CD14-positive monocyte (primary cell): ENCODE data around the gene CFLAR. TPM values are rescaled to one million over a fixed set of nuclear protein-coding genes. Genes with fewer than 3 reads are reported as not detected.

Source experiments
- DNase-seq, 3 donors: peaks; one replicate each; pipeline ENCODE4 v3.0.0-alpha.2; 2011 to 2022
- H2AFZ ChIP-seq: 2 replicates; pipeline ENCODE4 v1.6.0; 2012; ENCODE audit warnings: mild to moderate bottlenecking, low read depth, low read length, inconsistent platforms; ENCODE audit not compliant: insufficient read depth, poor library complexity, severe bottlenecking
- H3K27ac ChIP-seq, 2 donors: 1 replicate in 1 of 2; 2 replicates in 1 of 2; pipeline ENCODE4 v1.5.1; 2012 to 2013; ENCODE audit warnings: low read length in 2 of 2, control low read depth in 1 of 2, inconsistent platforms in 1 of 2, low read depth in 1 of 2, mild to moderate bottlenecking in 1 of 2
- H3K27me3 ChIP-seq, 2 donors: one replicate each; pipeline versions ENCODE4 v1.6.0 to v1.6.1; 2011 to 2013; ENCODE audit warnings: low read length in 2 of 2; ENCODE audit not compliant: control insufficient read depth in 2 of 2, insufficient read depth in 2 of 2
- H3K36me3 ChIP-seq, 2 donors: replicated peaks in 1 of 2; 1 replicate in 1 of 2; 2 replicates in 1 of 2; pipeline versions ENCODE4 v1.5.1 to v1.6.1; 2012 to 2013; ENCODE audit warnings: low read length in 2 of 2, control low read depth in 1 of 2, inconsistent platforms in 1 of 2, mild to moderate bottlenecking in 1 of 2; ENCODE audit not compliant: insufficient read depth in 2 of 2, control insufficient read depth in 1 of 2
- H3K4me1 ChIP-seq, 2 donors: 1 replicate in 1 of 2; 2 replicates in 1 of 2; pipeline versions ENCODE4 v1.5.1 to v1.6.1; 2012 to 2013; ENCODE audit warnings: low read length in 2 of 2, control low read depth in 1 of 2, inconsistent platforms in 1 of 2, mild to moderate bottlenecking in 1 of 2, moderate library complexity in 1 of 2; ENCODE audit not compliant: insufficient read depth in 2 of 2, control insufficient read depth in 1 of 2
- H3K4me2 ChIP-seq: replicated peaks from 2 replicates; pipeline ENCODE3; 2012; ENCODE audit warnings: low read length, moderate library complexity, mild to moderate bottlenecking; ENCODE audit not compliant: poor library complexity, severe bottlenecking; ENCODE audit errors: extremely low read depth
- H3K4me3 ChIP-seq, 3 experiments: fragments of 200-600 bp in 1 of 3; sonication (generic) in 1 of 3; replicated peaks in 1 of 3; 1 replicate in 2 of 3; 2 replicates in 1 of 3; pipeline ENCODE4 v1.5.1; 2011 to 2013; ENCODE audit warnings: low read length in 3 of 3, mild to moderate bottlenecking in 3 of 3, control low read depth in 2 of 3, low read depth in 2 of 3, inconsistent platforms in 1 of 3, moderate library complexity in 1 of 3
- H3K79me2 ChIP-seq: 2 replicates; pipeline ENCODE4 v1.6.0; 2012; ENCODE audit warnings: mild to moderate bottlenecking, control low read depth, inconsistent platforms, low read length, moderate library complexity; ENCODE audit not compliant: insufficient read depth
- H3K9ac ChIP-seq: 2 replicates; pipeline ENCODE4 v1.6.0; 2017; ENCODE audit warnings: low read length, mild to moderate bottlenecking; ENCODE audit not compliant: insufficient read depth, poor library complexity, severe bottlenecking
- H3K9me3 ChIP-seq, 2 donors: replicated peaks in 1 of 2; 1 replicate in 1 of 2; 2 replicates in 1 of 2; pipeline versions ENCODE4 v1.5.1 to v1.6.1; 2012 to 2013; ENCODE audit warnings: low read length in 2 of 2, control low read depth in 1 of 2; ENCODE audit not compliant: control insufficient read depth in 1 of 2, insufficient read depth in 1 of 2
- H4K20me1 ChIP-seq: 2 replicates; pipeline ENCODE4 v1.6.0; 2012; ENCODE audit warnings: mild to moderate bottlenecking, low read length, control low read depth, moderate library complexity; ENCODE audit not compliant: insufficient read depth
- H3K27ac Mint-ChIP-seq, 7 donors: one replicate each; pipeline ENCODE4 v1.8.0; 2020; ENCODE audit warnings: mild to moderate bottlenecking in 7 of 7, mixed read lengths in 7 of 7, moderate library complexity in 6 of 7, inconsistent platforms in 2 of 7
- H3K27me3 Mint-ChIP-seq, 3 donors: one replicate each; pipeline ENCODE4 v1.8.0; 2021 to 2022; ENCODE audit warnings: low read depth in 3 of 3, mild to moderate bottlenecking in 3 of 3, mixed read lengths in 3 of 3, moderate library complexity in 3 of 3, inconsistent platforms in 1 of 3
- H3K36me3 Mint-ChIP-seq, 2 donors: one replicate each; pipeline ENCODE4 v1.8.0; 2020; ENCODE audit warnings: mixed read lengths in 2 of 2, inconsistent platforms in 1 of 2, mild to moderate bottlenecking in 1 of 2
- H3K4me1 Mint-ChIP-seq: one replicate; pipeline ENCODE4 v1.8.0; 2020; ENCODE audit warnings: mild to moderate bottlenecking, mixed read lengths
- H3K4me3 Mint-ChIP-seq, 2 donors: one replicate each; pipeline ENCODE4 v1.8.0; 2020; ENCODE audit warnings: mild to moderate bottlenecking in 2 of 2, mixed read lengths in 2 of 2, moderate library complexity in 1 of 2
- H3K9me3 Mint-ChIP-seq, 7 donors: one replicate each; pipeline ENCODE4 v1.8.0; 2020 to 2022; ENCODE audit warnings: mixed read lengths in 7 of 7, mild to moderate bottlenecking in 6 of 7, moderate library complexity in 6 of 7, inconsistent platforms in 2 of 7
- WGBS: methylation state at CpG from one replicate; pipeline ENCODE4 v1.1.5; 2013; ENCODE audit warnings: missing lambda C conversion rate; ENCODE audit not compliant: insufficient coverage; 5-methylcytosine and 5-hydroxymethylcytosine counted together
- intact Hi-C, 2 donors: fragments of 100-400 bp; cut with micrococcal nuclease; formaldehyde crosslinking; loops; one replicate each; pipeline versions ENCODE4 v1.15.0 to v1.15.1; 2023
- polyA plus RNA-seq, 3 donors: library from polyadenylated mRNA; depleted of rRNA in 1 of 3; unstranded in 2 of 3; stranded (reverse) in 1 of 3; fragments of 300-500 nt in 2 of 3; fragments of >200 nt in 1 of 3; fragmentation: Illumina TruSeq in 2 of 3; gene quantifications; 1 replicate in 2 of 3; 2 replicates in 1 of 3; pipeline ENCODE4 v1.2.3, GENCODE V29; 2012 to 2021
- TF ChIP-seq, protein P1 (sequence below): fragments of 200-600 bp; IDR thresholded peaks from one replicate; pipeline ENCODE4 v1.8.0; 2022; ENCODE audit warnings: antibody characterized with exemption, mild to moderate bottlenecking

Gene CFLAR
- polyA plus RNA-seq, 3 donors, result 79.4 to 149 (median 79.5) TPM

- Histone ChIP-seq H3K27ac (peak within 1 kb of the TSS; percentile 48 to 94), H2AFZ (peak within 1 kb of the TSS; percentile 87), H3K4me3 (peak within 1 kb of the TSS; percentile 76 to 89 (median 83)), H3K4me1 (peaks cover 28 to 53% of the 10 kb centered on the region in 2 donors), H3K4me2 (peak within 1 kb of the TSS; percentile 91), H3K9ac (peak within 1 kb of the TSS; percentile 90), H3K9me3 (no peaks in the 10 kb centered on the region), H3K27me3 (no peaks in the 10 kb centered on the region), H3K79me2 (peaks cover 99% of the 10 kb centered on the region), H3K36me3 (no peaks in the 10 kb centered on the region), H4K20me1 (peaks cover 29% of the 10 kb centered on the region)
- intact Hi-C loops, result loop anchor here (2.0 to 10.0 kb wide), 5 partner anchors 45 to 167 kb away; partner anchors contain the start of genes CASP10 (in 1 of the 2) and CFLAR (in 1 of the 2)
- peaks cover 2 to 7% of the 10 kb centered on the region in 2 donors for H3K36me3 Mint-ChIP-seq
- no peaks in the 10 kb centered on the region for H3K9me3 Mint-ChIP-seq
- TF ChIP-seq, protein P1, sequence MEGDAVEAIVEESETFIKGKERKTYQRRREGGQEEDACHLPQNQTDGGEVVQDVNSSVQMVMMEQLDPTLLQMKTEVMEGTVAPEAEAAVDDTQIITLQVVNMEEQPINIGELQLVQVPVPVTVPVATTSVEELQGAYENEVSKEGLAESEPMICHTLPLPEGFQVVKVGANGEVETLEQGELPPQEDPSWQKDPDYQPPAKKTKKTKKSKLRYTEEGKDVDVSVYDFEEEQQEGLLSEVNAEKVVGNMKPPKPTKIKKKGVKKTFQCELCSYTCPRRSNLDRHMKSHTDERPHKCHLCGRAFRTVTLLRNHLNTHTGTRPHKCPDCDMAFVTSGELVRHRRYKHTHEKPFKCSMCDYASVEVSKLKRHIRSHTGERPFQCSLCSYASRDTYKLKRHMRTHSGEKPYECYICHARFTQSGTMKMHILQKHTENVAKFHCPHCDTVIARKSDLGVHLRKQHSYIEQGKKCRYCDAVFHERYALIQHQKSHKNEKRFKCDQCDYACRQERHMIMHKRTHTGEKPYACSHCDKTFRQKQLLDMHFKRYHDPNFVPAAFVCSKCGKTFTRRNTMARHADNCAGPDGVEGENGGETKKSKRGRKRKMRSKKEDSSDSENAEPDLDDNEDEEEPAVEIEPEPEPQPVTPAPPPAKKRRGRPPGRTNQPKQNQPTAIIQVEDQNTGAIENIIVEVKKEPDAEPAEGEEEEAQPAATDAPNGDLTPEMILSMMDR, result no peak
- peak within 1 kb of the TSS; percentile 87 to 99 (median 92) for H3K27ac Mint-ChIP-seq
- H3K27me3 Mint-ChIP-seq, result peaks cover 0 to 2% (median 2%) of the 10 kb centered on the region in 3 donors
- 0% methylated on average over 27 of the region's 34 CpGs for WGBS
- peak; percentile 92 to 93 (median 92) for DNase-seq
- H3K4me1 Mint-ChIP-seq, result peaks cover 43% of the 10 kb centered on the region
- H3K4me3 Mint-ChIP-seq, result peak within 1 kb of the TSS; percentile 98 to 100
These were observed 44.3 kb upstream of the CFLAR start, which contains the start of the genes HYCC2 and NDUFB3 for GRCh38 chr2:201071479-201072200. Gene HYCC2, minus strand, starts transcription at chr2:201071671. Its CDS starts 47,662 bp downstream, at chr2:201024009. Gene NDUFB3, plus strand, starts transcription at chr2:201072001. Its CDS starts 6,882 bp downstream, at chr2:201078883.

- H3K27me3 Mint-ChIP-seq, result peaks cover 0 to 2% (median 2%) of the 10 kb centered on the region in 3 donors
- Histone ChIP-seq H3K4me1 (peaks cover 28 to 53% of the 10 kb centered on the region in 2 donors), H3K79me2 (peaks cover 99% of the 10 kb centered on the region), H3K36me3 (no peaks in the 10 kb centered on the region), H3K4me2 (peak overlapping the region; percentile 91), H2AFZ (peak overlapping the region; percentile 87), H3K9me3 (no peaks in the 10 kb centered on the region), H3K27ac (peak overlapping the region; percentile 48 to 94), H4K20me1 (peaks cover 24% of the 10 kb centered on the region), H3K4me3 (peak overlapping the region; percentile 76 to 89 (median 83)), H3K9ac (peak overlapping the region; percentile 90), H3K27me3 (no peaks in the 10 kb centered on the region)
- H3K36me3 Mint-ChIP-seq, result peaks cover 2 to 5% of the 10 kb centered on the region in 2 donors
- peaks cover 40% of the 10 kb centered on the region for H3K4me1 Mint-ChIP-seq
- intact Hi-C loops, result loop anchor here (5.0 to 10.0 kb wide), 4 partner anchors 85 to 167 kb away; partner anchors contain the start of gene CASP10 (in 1 of the 2)
- H3K27ac Mint-ChIP-seq, result peak overlapping the region; percentile 87 to 99 (median 92)
- H3K4me3 Mint-ChIP-seq, result peak overlapping the region; percentile 98 to 100
- no peaks in the 10 kb centered on the region for H3K9me3 Mint-ChIP-seq
- TF ChIP-seq, protein P1, result no peak
- WGBS, result no CpG with 5 or more reads among the region's 5 CpGs
- DNase-seq, result no peak
These were observed 43.8 kb upstream of the CFLAR start for GRCh38 chr2:201072201-201072530.
